Thymus (tissue), 11 donors: ENCODE results near the gene NUP155. TPM values are rescaled to one million over a fixed set of nuclear protein-coding genes. Genes with fewer than 3 reads are reported as not detected.
"Not testable (repeated sequence)": the region's sequence is repeated elsewhere in the genome, so short reads cannot be mapped to it uniquely, and the experiment has no call there.

Source experiments
- DNase-seq, 9 donors: peaks; one replicate each; pipeline ENCODE4 v3.0.0-alpha.2; 2013; ENCODE audit warnings: low spot score in 9 of 9, low read depth in 6 of 9, missing footprints in 1 of 9
- H3K27ac ChIP-seq, 2 donors: one replicate each; pipeline ENCODE4 v1.5.1; 2013; ENCODE audit warnings: control low read depth in 1 of 2, low read depth in 1 of 2, low read length in 1 of 2, mild to moderate bottlenecking in 1 of 2, moderate library complexity in 1 of 2
- H3K27me3 ChIP-seq, 2 donors: one replicate each; pipeline ENCODE4 v1.5.1; 2013; ENCODE audit warnings: low read length in 1 of 2; ENCODE audit not compliant: control insufficient read depth in 2 of 2, insufficient read depth in 1 of 2
- H3K36me3 ChIP-seq, 2 donors: one replicate each; pipeline ENCODE4 v1.5.1; 2013; ENCODE audit warnings: low read length in 1 of 2, mild to moderate bottlenecking in 1 of 2, moderate library complexity in 1 of 2; ENCODE audit not compliant: control insufficient read depth in 2 of 2, insufficient read depth in 2 of 2
- H3K4me1 ChIP-seq, 2 donors: one replicate each; pipeline ENCODE4 v1.5.1; 2013; ENCODE audit warnings: low read length in 2 of 2; ENCODE audit not compliant: control insufficient read depth in 2 of 2, insufficient read depth in 2 of 2
- H3K4me3 ChIP-seq, 2 donors: one replicate each; pipeline ENCODE4 v1.5.1; 2013; ENCODE audit warnings: low read length in 2 of 2, control low read depth in 1 of 2, mild to moderate bottlenecking in 1 of 2
- H3K9me3 ChIP-seq, 2 donors: one replicate each; pipeline ENCODE4 v1.5.1; 2013; ENCODE audit warnings: low read length in 1 of 2, mild to moderate bottlenecking in 1 of 2; ENCODE audit not compliant: control insufficient read depth in 2 of 2, insufficient read depth in 1 of 2
- WGBS: extraction: QIAGEN DNeasy Blood & Tissue Kit; methylation state at CpG from one replicate; pipeline ENCODE4 v1.1.7; 2013; 5-methylcytosine and 5-hydroxymethylcytosine counted together
- polyA plus RNA-seq: library from polyadenylated mRNA; stranded (reverse); fragments of 200-250 nt; gene quantifications from one replicate; pipeline ENCODE4 v1.2.3, GENCODE V29; 2013
- total RNA-seq: library from RNA; stranded (reverse); fragments of 120-200 nt; gene quantifications from one replicate; pipeline ENCODE4 v1.2.4, GENCODE V29; 2013
- donor health status: healthy.

NUP155 gene
- total and polyA plus RNA-seq, 2 donors: 6.0 to 32.2 TPM

DNA sequence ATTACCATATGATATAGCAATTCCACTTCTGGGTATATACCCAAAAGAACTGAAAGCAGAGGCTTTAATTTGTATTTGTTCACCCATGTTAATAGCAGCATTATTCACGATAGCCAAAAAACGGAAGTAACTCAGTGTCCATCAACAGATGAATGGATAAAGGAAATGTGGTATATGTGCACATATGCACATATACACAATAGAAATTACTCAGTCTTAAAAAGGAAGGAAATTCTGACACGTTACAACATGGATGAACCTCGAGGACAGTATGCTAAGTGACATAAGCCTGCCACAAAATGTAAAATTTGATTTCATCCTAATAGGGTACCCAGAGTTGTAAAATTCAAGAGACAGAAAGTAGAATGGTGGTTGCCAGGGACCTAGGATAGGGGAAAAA lies 54.9 kb downstream of the NUP155 start:
- H3K27ac ChIP-seq: no peak overlapping the region
- H3K27me3 ChIP-seq: no peaks in the 10 kb centered on the region
- peaks cover 50 to 81% of the 10 kb centered on the region in 2 donors for H3K36me3 ChIP-seq
- 98% methylated on average over 4 of the region's 4 CpGs for WGBS
- no peak for DNase-seq
- H3K4me1 ChIP-seq: no peaks in the 10 kb centered on the region
- H3K9me3 ChIP-seq: no peaks in the 10 kb centered on the region
- H3K4me3 ChIP-seq: no peak overlapping the region

DNA sequence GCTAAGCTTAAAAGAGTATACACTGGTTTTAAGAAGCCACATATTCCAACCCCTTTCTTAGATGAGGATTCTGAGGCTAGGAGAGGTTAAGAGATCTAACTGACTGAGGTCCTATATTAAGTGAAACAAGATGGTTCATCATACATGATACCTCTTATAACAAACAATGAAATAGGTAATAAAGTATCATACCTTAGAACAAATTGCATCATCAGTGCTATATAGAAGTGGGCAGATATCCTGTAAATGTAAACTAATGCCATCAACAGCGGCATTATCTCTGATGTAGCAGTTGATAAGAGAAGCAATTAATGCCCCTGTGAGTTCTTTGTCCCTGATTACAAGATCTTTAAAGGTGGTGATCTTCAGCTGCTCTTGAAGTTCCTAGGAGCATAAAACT lies 60.5 kb downstream of the NUP155 start:
- Histone ChIP-seq H3K27ac (no peak overlapping the region), H3K4me3 (no peak overlapping the region), H3K4me1 (no peaks in the 10 kb centered on the region), H3K27me3 (no peaks in the 10 kb centered on the region), H3K9me3 (no peaks in the 10 kb centered on the region), H3K36me3 (peaks cover 44 to 77% of the 10 kb centered on the region in 2 donors)
- DNase-seq: no peak
- WGBS: 97% methylated on average over 1 of the region's 1 CpG

DNA sequence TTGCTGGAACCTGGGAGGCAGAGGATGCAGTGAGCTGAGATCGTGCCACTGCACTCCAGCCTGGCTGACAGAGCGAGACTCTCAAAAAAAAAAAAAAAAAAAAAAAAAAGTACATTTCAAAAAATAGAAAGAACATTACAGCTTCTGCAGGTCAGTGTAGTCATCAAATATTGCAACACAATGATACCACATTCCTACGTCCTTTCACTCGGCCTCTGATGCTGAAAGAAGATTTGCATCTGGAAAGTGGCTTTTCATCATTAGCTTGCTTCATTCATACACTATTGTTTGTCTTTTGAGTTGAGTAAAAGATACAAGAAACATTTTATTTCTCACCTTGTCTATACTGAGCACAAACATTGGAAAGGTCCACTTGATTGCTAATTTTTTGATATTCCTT lies 62.1 kb downstream of the NUP155 start:
- H3K27me3 ChIP-seq: no peaks in the 10 kb centered on the region
- H3K36me3 ChIP-seq: peaks cover 40 to 75% of the 10 kb centered on the region in 2 donors
- no peak overlapping the region for H3K27ac ChIP-seq
- no peak for DNase-seq
- H3K9me3 ChIP-seq: no peaks in the 10 kb centered on the region
- H3K4me3 ChIP-seq: no peak overlapping the region
- WGBS: 84% methylated on average over 4 of the region's 4 CpGs
- H3K4me1 ChIP-seq: no peaks in the 10 kb centered on the region

DNA sequence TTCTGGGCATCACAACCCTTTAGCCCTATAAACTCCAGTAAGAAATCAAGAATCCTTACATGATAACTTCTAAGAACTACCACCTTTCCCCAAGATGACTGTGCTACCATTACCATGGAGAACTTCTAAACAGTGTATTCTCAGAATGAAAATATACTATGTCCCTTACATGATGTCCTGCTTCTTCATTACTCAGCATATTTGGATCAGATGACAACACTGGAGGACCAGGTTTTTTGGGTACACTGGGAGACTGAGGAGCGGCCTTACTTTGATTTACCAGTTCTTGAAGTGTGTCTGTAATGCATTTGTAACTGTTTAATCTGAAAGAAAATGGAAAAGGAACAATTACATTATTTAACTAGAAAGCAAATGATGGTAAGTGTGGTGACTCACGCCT lies 66.0 kb downstream of the NUP155 start:
- H3K9me3 ChIP-seq: no peaks in the 10 kb centered on the region
- WGBS: 100% methylated on average over 2 of the region's 2 CpGs
- H3K4me1 ChIP-seq: no peaks in the 10 kb centered on the region
- no peak overlapping the region for H3K27ac ChIP-seq
- no peak for DNase-seq
- H3K36me3 ChIP-seq: peaks cover 49 to 77% of the 10 kb centered on the region in 2 donors
- no peak overlapping the region for H3K4me3 ChIP-seq
- no peaks in the 10 kb centered on the region for H3K27me3 ChIP-seq

DNA sequence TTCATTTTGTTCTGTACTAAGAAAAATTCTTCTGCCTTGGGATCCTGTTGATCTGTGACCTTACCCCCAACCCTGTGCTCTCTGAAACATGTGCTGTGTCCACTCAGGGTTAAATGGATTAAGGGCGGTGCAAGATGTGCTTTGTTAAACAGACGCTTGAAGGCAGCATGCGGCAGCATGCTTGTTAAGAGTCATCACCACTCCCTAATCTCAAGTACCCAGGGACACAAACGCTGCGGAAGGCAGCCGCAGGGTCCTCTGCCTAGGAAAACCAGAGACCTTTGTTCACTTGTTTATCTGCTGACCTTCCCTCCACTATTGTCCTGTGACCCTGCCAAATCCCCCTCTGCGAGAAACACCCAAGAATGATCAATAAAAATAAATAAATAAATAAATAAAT lies 74.6 kb downstream of the NUP155 start:
- H3K27ac ChIP-seq, H3K27me3 ChIP-seq, H3K4me1 ChIP-seq, DNase-seq, H3K9me3 ChIP-seq, H3K4me3 ChIP-seq: not testable (repeated sequence)
- peaks cover 33 to 49% of the 10 kb centered on the region in 2 donors for H3K36me3 ChIP-seq
- WGBS: 94% methylated on average over 7 of the region's 7 CpGs

DNA sequence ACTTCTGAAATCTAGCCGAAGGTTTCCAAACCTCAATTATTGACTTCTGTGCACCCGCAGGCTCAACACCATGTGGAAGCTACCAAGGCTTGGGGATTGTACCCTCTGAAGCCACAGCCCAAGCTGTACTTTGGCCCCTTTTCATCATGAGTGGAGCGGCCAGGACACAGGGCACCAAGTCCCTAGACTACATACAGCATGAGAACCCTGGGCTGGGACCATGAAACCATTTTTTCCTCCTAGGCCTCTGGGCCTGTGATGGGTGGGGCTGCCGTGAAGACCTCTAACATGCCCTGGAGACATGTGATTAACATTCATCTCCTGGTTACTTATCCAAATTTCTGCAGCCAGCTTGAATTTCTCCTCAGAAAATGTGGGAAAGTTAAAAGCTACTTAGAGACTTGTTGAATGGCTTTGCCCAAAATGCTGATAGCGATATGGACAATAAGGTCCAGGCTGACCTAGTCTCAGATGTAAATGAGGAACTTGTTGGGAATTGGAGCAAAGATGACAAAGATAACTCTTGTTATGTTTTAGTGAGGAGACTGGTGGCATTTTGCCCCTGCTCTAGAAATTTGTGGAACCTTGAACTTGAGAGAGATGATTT lies 87.6 kb downstream of the NUP155 start:
- DNase-seq: no peak
- H3K4me1 ChIP-seq: no peaks in the 10 kb centered on the region
- 96% methylated on average over 5 of the region's 5 CpGs for WGBS

DNA sequence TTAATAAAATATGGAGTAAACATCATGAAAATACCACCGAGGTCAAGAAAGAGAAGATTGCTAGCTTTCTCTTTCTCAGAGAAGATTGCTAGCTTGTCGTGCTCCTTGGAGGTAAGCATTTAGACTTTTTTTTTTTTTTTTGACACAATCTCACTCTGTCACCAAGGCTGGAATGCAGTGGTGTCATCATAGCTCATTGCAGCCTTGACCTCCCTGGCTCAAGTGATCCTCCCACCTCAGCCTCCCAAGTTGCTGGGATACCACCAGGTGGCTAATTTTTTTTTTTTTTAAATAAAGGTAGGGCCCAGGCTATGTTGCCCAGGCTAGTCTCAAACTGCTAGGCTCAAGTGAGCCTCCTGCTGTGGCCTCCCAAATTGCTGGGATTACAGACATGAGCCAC lies 95.4 kb downstream of the NUP155 start:
- Histone ChIP-seq H3K4me3 (no peak overlapping the region), H3K27ac (no peak overlapping the region), H3K27me3 (no peaks in the 10 kb centered on the region), H3K9me3 (peaks cover 0 to 9% of the 10 kb centered on the region in 2 donors), H3K4me1 (no peaks in the 10 kb centered on the region), H3K36me3 (no peaks in the 10 kb centered on the region)
- 96% methylated on average over 2 of the region's 2 CpGs for WGBS
- DNase-seq: no peak

More for the DNA sequence above, 87.6 kb downstream of the NUP155 start:
- Histone ChIP-seq H3K4me3 (no peak overlapping the region), H3K9me3 (peaks cover 0 to 25% of the 10 kb centered on the region in 2 donors), H3K27ac (no peak overlapping the region), H3K36me3 (peaks cover 0 to 4% of the 10 kb centered on the region in 2 donors), H3K27me3 (no peaks in the 10 kb centered on the region)

DNA sequence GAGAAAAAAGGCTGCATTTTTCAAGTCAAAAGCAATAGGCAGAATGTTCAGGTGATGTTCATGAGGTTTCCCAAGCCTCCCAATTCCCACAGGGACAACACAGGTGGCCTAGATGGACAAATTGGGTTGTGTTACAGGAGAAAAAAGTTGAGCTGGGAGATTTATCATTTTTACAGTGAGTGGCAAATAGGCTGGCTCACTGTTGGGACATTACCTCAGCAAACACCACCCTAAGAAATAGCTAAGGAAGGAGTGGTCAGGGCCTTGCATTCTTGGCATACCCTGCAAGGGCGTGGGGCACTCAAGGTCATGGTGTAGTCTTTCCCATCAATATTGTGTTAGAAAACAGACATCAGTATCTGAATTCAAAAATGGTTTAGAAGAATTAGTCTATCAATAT lies 98.4 kb downstream of the NUP155 start:
- Histone ChIP-seq H3K27me3 (no peaks in the 10 kb centered on the region), H3K4me3 (no peak overlapping the region), H3K36me3 (no peaks in the 10 kb centered on the region), H3K27ac (no peak overlapping the region), H3K9me3 (no peaks in the 10 kb centered on the region), H3K4me1 (no peaks in the 10 kb centered on the region)
- WGBS: 96% methylated on average over 1 of the region's 1 CpG
- no peak for DNase-seq

DNA sequence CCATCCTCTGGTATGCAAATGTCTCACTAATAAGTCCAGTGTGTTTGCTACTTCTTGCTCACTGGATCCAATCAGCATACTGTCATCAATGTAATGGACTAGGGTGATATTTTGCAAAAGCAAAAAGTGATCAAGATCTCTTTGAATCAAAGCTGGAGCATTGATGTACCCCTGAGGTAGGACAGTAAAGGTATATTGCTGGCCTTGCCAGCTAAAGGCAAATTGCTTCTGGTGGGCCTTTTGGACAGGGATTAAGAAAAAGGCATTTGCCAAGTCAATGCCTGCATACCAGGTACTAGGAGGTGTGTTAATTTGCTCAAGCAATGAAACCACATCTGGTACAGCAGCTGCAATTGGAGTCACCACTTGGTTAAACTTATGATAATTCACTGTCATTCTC lies 102.8 kb downstream of the NUP155 start:
- H3K4me3 ChIP-seq, H3K36me3 ChIP-seq, DNase-seq, H3K9me3 ChIP-seq, H3K27ac ChIP-seq, H3K27me3 ChIP-seq, H3K4me1 ChIP-seq: not testable (repeated sequence)
